Activated CD8-positive, alpha-beta T cell treated with anti-CD3 and anti-CD28 coated beads for 36 hours (primary cell): ENCODE data around the gene VSIG1. TPM values are rescaled to one million over a fixed set of nuclear protein-coding genes. Genes with fewer than 3 reads are reported as not detected.

Source experiments
- ATAC-seq: fragments of 200-7000 bp; cut with Tn5 transposase; one replicate; pipeline ENCODE4 v1.10.0; 2021; ENCODE audit warnings: mild to moderate bottlenecking, moderate library complexity
- CTCF ChIA-PET: fragments of 350-600 bp; sonication (Branson Sonifier 250); formaldehyde crosslinking; loops from one replicate; lab custom pipeline; 2021; ENCODE audit warnings: antibody characterized with exemption; lab: Charles Lee
- POLR2A ChIA-PET: fragments of 350-600 bp; sonication (Branson Sonifier 250); formaldehyde crosslinking; loops from one replicate; lab custom pipeline; 2021; ENCODE audit warnings: antibody characterized with exemption; lab: Charles Lee
- DNase-seq: peaks from one replicate; pipeline ENCODE4 v3.0.0-alpha.2; 2020
- H3K27ac Mint-ChIP-seq: one replicate; pipeline ENCODE4 v1.8.0; 2021; ENCODE audit warnings: mild to moderate bottlenecking, mixed read lengths
- H3K27me3 Mint-ChIP-seq: one replicate; pipeline ENCODE4 v1.8.0; 2021; ENCODE audit warnings: mixed read lengths
- H3K36me3 Mint-ChIP-seq: one replicate; pipeline ENCODE4 v1.8.0; 2021; ENCODE audit warnings: low read depth, mixed read lengths
- H3K4me1 Mint-ChIP-seq: one replicate; pipeline ENCODE4 v1.8.0; 2021; ENCODE audit warnings: low read depth, mixed read lengths
- H3K4me3 Mint-ChIP-seq: one replicate; pipeline ENCODE4 v1.8.0; 2021; ENCODE audit warnings: mild to moderate bottlenecking, moderate library complexity, mixed read lengths
- H3K9me3 Mint-ChIP-seq: one replicate; pipeline ENCODE4 v1.8.0; 2021; ENCODE audit warnings: mixed read lengths
- CTCF ChIP-seq: fragments of 200-600 bp; IDR thresholded peaks from one replicate; pipeline ENCODE4 v1.8.0; 2022; ENCODE audit warnings: antibody characterized with exemption, mild to moderate bottlenecking
- intact Hi-C: fragments of 100-400 bp; cut with micrococcal nuclease; formaldehyde crosslinking; loops from one replicate; pipeline ENCODE4 v1.10.0; 2022
- total RNA-seq, 2 experiments: library from RNA; stranded (reverse); gene quantifications; one replicate each; pipeline ENCODE4 v1.2.3, GENCODE V29; 2021

VSIG1 gene
- total RNA-seq, 2 experiments from 2014 or later = 0.61 to 1.2 TPM

GRCh38 chrX:108088511-108088910 lies 43.6 kb downstream of the VSIG1 start:
- intact Hi-C loops = no loop called here
- POLR2A ChIA-PET = interaction anchor here (0.6 kb wide), 1 partner anchor 68 kb away, joined by 3 read pairs; no protein-coding TSS in a partner anchor

GRCh38 chrX:108090491-108091263 lies 45.8 kb downstream of the VSIG1 start:
- peaks cover 4% of the 10 kb centered on the region for H3K36me3 Mint-ChIP-seq
- intact Hi-C loops = no loop called here
- ATAC-seq (no peak), DNase-seq (no peak)
- CTCF ChIA-PET = interaction anchor here (0.8 kb wide), 1 partner anchor 11 kb away, joined by 3 read pairs; no protein-coding TSS in a partner anchor
- no peaks in the 10 kb centered on the region for H3K27me3 Mint-ChIP-seq
- TF ChIP-seq CTCF = no peak
- POLR2A ChIA-PET = interaction anchor here (1.0 to 1.1 kb wide), 3 partner anchors 10 to 462 kb away, joined by 3 to 4 read pairs (median 3); partner anchors contain the start of gene PRPS1
- H3K9me3 Mint-ChIP-seq = no peaks in the 10 kb centered on the region
- peaks cover 21% of the 10 kb centered on the region for H3K4me1 Mint-ChIP-seq
- no peak overlapping the region for H3K4me3 Mint-ChIP-seq
- H3K27ac Mint-ChIP-seq = no peak overlapping the region

More at GRCh38 chrX:108088511-108088910, 43.6 kb downstream of the VSIG1 start:
- CTCF ChIA-PET = no interaction called here
- Mint-ChIP-seq H3K4me1 (peaks cover 12% of the 10 kb centered on the region), H3K9me3 (no peaks in the 10 kb centered on the region), H3K27ac (no peak overlapping the region), H3K4me3 (no peak overlapping the region), H3K27me3 (no peaks in the 10 kb centered on the region), H3K36me3 (peaks cover 11% of the 10 kb centered on the region)
- ATAC-seq (no peak), DNase-seq (no peak)
- no peak for TF ChIP-seq CTCF

- H3K27me3 Mint-ChIP-seq = no peaks in the 10 kb centered on the region
- H3K9me3 Mint-ChIP-seq = no peaks in the 10 kb centered on the region
- ChIA-PET POLR2A (interaction anchor here (1.0 to 1.1 kb wide), 3 partner anchors 11 to 463 kb away, joined by 3 to 4 read pairs (median 3); partner anchors contain the start of gene PRPS1), CTCF (interaction anchor here (0.7 to 1.3 kb wide), 3 partner anchors 9 to 71 kb away, joined by 3 read pairs; no protein-coding TSS in a partner anchor)
- DNase-seq = peak; percentile 95
- H3K27ac Mint-ChIP-seq = no peak within 1 kb of the TSS
- peak; percentile 97 for ATAC-seq
- no peak for TF ChIP-seq CTCF
- H3K36me3 Mint-ChIP-seq = peaks cover 4% of the 10 kb centered on the region
- intact Hi-C loops = no loop called here
- H3K4me3 Mint-ChIP-seq = no peak within 1 kb of the TSS
- peaks cover 21% of the 10 kb centered on the region for H3K4me1 Mint-ChIP-seq
These were observed 46.5 kb downstream of the VSIG1 start, which contains the start of the genes ATG4A and PSMD10 for GRCh38 chrX:108091264-108091877. ATG4A (plus strand) TSS chrX:108091778; CDS start chrX:108091827, 49 bp downstream. PSMD10 (minus strand) TSS chrX:108091542; CDS start chrX:108091520, 22 bp downstream.

GRCh38 chrX:108091878-108092291 lies 47.0 kb downstream of the VSIG1 start:
- Mint-ChIP-seq H3K36me3 (peaks cover 4% of the 10 kb centered on the region), H3K4me1 (peaks cover 21% of the 10 kb centered on the region), H3K4me3 (no peak overlapping the region), H3K9me3 (no peaks in the 10 kb centered on the region), H3K27me3 (no peaks in the 10 kb centered on the region), H3K27ac (no peak overlapping the region)
- POLR2A ChIA-PET = interaction anchor here (1.0 kb wide), 1 partner anchor 57 kb away, joined by 3 read pairs; no protein-coding TSS in a partner anchor
- intact Hi-C loops = no loop called here
- TF ChIP-seq CTCF = no peak
- CTCF ChIA-PET = interaction anchor here (0.7 to 1.3 kb wide), 2 partner anchors 9 to 71 kb away, joined by 3 read pairs; no protein-coding TSS in a partner anchor
- ATAC-seq (peak; percentile 38), DNase-seq (peak; percentile 52)
